Activated CD8-positive, alpha-beta T cell treated with anti-CD3 and anti-CD28 coated beads for 36 hours (primary cell): ENCODE data around the gene INTS11. TPM values are rescaled to one million over a fixed set of nuclear protein-coding genes. Genes with fewer than 3 reads are reported as not detected.
"Not testable (repeated sequence)": the region's sequence is repeated elsewhere in the genome, so short reads cannot be mapped to it uniquely, and the experiment has no call there.

Source experiments
- ATAC-seq: fragments of 200-7000 bp; cut with Tn5 transposase; one replicate; pipeline ENCODE4 v1.10.0; 2021; ENCODE audit warnings: mild to moderate bottlenecking, moderate library complexity
- CTCF ChIA-PET: fragments of 350-600 bp; sonication (Branson Sonifier 250); formaldehyde crosslinking; loops from one replicate; lab custom pipeline; 2021; ENCODE audit warnings: antibody characterized with exemption; lab: Charles Lee
- POLR2A ChIA-PET: fragments of 350-600 bp; sonication (Branson Sonifier 250); formaldehyde crosslinking; loops from one replicate; lab custom pipeline; 2021; ENCODE audit warnings: antibody characterized with exemption; lab: Charles Lee
- DNase-seq: peaks from one replicate; pipeline ENCODE4 v3.0.0-alpha.2; 2020
- H3K27ac Mint-ChIP-seq: one replicate; pipeline ENCODE4 v1.8.0; 2021; ENCODE audit warnings: mild to moderate bottlenecking, mixed read lengths
- H3K27me3 Mint-ChIP-seq: one replicate; pipeline ENCODE4 v1.8.0; 2021; ENCODE audit warnings: mixed read lengths
- H3K36me3 Mint-ChIP-seq: one replicate; pipeline ENCODE4 v1.8.0; 2021; ENCODE audit warnings: low read depth, mixed read lengths
- H3K4me1 Mint-ChIP-seq: one replicate; pipeline ENCODE4 v1.8.0; 2021; ENCODE audit warnings: low read depth, mixed read lengths
- H3K4me3 Mint-ChIP-seq: one replicate; pipeline ENCODE4 v1.8.0; 2021; ENCODE audit warnings: mild to moderate bottlenecking, moderate library complexity, mixed read lengths
- H3K9me3 Mint-ChIP-seq: one replicate; pipeline ENCODE4 v1.8.0; 2021; ENCODE audit warnings: mixed read lengths
- intact Hi-C: fragments of 100-400 bp; cut with micrococcal nuclease; formaldehyde crosslinking; loops from one replicate; pipeline ENCODE4 v1.10.0; 2022
- total RNA-seq, 2 experiments: library from RNA; stranded (reverse); gene quantifications; one replicate each; pipeline ENCODE4 v1.2.3, GENCODE V29; 2021
- TF ChIP-seq, protein P1 (sequence below): fragments of 200-600 bp; IDR thresholded peaks from one replicate; pipeline ENCODE4 v1.8.0; 2022; ENCODE audit warnings: antibody characterized with exemption, mild to moderate bottlenecking

Gene INTS11
- total RNA-seq, 2 experiments from 2014 or later, result 110 to 122 TPM

GRCh38 chr1:1318777-1319645, 5.4 kb downstream of the INTS11 start:
- Mint-ChIP-seq H3K36me3 (peaks cover 23% of the 10 kb centered on the region), H3K27me3 (no peaks in the 10 kb centered on the region), H3K27ac (no peak overlapping the region), H3K9me3 (no peaks in the 10 kb centered on the region), H3K4me3 (no peak overlapping the region), H3K4me1 (peaks cover 22% of the 10 kb centered on the region)
- intact Hi-C loops, result no loop called here
- ATAC-seq, result no peak
- TF ChIP-seq, protein P1, sequence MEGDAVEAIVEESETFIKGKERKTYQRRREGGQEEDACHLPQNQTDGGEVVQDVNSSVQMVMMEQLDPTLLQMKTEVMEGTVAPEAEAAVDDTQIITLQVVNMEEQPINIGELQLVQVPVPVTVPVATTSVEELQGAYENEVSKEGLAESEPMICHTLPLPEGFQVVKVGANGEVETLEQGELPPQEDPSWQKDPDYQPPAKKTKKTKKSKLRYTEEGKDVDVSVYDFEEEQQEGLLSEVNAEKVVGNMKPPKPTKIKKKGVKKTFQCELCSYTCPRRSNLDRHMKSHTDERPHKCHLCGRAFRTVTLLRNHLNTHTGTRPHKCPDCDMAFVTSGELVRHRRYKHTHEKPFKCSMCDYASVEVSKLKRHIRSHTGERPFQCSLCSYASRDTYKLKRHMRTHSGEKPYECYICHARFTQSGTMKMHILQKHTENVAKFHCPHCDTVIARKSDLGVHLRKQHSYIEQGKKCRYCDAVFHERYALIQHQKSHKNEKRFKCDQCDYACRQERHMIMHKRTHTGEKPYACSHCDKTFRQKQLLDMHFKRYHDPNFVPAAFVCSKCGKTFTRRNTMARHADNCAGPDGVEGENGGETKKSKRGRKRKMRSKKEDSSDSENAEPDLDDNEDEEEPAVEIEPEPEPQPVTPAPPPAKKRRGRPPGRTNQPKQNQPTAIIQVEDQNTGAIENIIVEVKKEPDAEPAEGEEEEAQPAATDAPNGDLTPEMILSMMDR, result no peak
- ChIA-PET POLR2A (interaction anchor here (3.2 kb wide), 1 partner anchor 9 kb away, joined by 9 read pairs; no protein-coding TSS in a partner anchor), CTCF (no interaction called here)
- no peak for DNase-seq

DNA sequence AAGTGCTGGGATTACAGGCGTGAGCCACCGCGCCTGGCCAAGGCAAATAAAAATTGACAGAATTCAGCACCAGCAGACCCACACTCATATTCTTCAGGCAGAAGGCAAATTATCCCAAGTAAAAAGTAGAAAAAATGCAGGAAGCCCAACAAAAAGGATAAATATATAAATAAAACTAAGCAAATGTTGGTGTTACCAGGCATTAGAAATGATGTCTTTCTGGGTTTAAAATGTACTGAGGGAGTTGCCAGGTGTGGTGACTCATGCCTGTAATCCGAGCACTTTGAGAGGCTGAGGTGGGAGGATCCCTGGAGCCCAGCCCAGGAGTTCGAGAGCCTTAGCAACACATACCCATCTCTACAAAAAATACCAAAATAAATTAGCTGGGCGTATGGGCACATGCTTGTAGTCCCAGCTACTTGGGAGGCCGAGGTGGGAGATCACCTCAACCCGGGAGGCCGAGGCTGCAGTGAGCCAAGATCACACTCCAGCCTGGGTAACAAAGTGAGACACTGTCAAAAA, 6.3 kb downstream of the INTS11 start:
- TF ChIP-seq, protein P1, result no peak
- intact Hi-C loops, result no loop called here
- Mint-ChIP-seq H3K4me1 (peaks cover 17% of the 10 kb centered on the region), H3K27me3 (no peaks in the 10 kb centered on the region), H3K27ac (no peak overlapping the region), H3K4me3 (no peak overlapping the region), H3K9me3 (no peaks in the 10 kb centered on the region), H3K36me3 (peaks cover 28% of the 10 kb centered on the region)
- no peak for ATAC-seq
- DNase-seq, result no peak
- CTCF ChIA-PET, result no interaction called here
- POLR2A ChIA-PET, result interaction anchor here (3.2 kb wide), 1 partner anchor 9 kb away, joined by 9 read pairs; no protein-coding TSS in a partner anchor

DNA sequence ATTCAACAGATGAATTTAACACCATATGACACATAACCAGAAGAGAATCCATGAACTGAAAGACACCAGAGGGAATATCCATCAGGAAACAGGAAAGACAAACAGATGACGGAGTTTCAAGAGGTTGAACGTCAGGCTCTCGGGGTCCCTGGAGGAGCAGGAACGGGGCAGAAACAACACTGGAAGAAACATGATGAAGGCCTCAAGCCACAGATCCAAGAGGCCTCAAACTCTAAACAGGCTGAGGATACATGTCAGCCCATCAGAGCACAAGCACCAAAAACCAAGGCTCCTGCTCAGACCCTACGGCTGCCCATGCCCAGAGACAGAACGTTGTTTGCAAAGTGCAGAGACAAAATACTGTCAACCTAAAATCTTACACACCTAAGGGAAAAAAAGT, 7.0 kb downstream of the INTS11 start:
- ATAC-seq, result no peak
- ChIA-PET CTCF (no interaction called here), POLR2A (interaction anchor here (0.7 kb wide), 2 partner anchors 20 to 246 kb away, joined by 3 to 4 read pairs; no protein-coding TSS in a partner anchor)
- Mint-ChIP-seq H3K4me1 (peaks cover 13% of the 10 kb centered on the region), H3K36me3 (peaks cover 33% of the 10 kb centered on the region), H3K27me3 (no peaks in the 10 kb centered on the region), H3K27ac (no peak overlapping the region), H3K9me3 (no peaks in the 10 kb centered on the region), H3K4me3 (no peak overlapping the region)
- intact Hi-C loops, result no loop called here
- TF ChIP-seq, protein P1, result no peak
- DNase-seq, result no peak

DNA sequence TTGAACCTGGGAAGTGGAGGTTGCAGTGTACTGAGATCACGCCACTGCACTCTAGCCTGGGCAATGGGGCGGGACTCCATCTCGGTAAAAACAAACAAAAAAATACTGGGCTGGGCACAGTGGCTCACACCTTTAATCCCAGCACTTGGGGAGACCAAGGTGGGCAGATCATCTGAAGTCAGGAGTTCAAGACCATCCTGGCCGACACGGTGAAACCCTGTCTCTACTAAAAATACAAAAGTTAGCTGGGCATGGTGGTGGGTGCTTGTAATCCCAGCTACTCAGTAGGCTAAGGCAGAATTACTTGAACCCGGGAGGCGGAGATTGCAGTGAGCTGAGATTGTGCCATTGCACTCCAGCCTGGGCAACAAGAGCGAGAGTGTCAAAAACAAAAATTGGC, 8.3 kb downstream of the INTS11 start:
- DNase-seq, H3K4me1 Mint-ChIP-seq, H3K27me3 Mint-ChIP-seq, H3K4me3 Mint-ChIP-seq, CTCF ChIA-PET, POLR2A ChIA-PET, H3K9me3 Mint-ChIP-seq, ATAC-seq, intact Hi-C loops, H3K27ac Mint-ChIP-seq: not testable (repeated sequence)
- peaks cover 31% of the 10 kb centered on the region for H3K36me3 Mint-ChIP-seq

GRCh38 chr1:1315435-1315954, 9.0 kb downstream of the INTS11 start:
- Mint-ChIP-seq H3K4me1 (peaks cover 3% of the 10 kb centered on the region), H3K27me3 (no peaks in the 10 kb centered on the region), H3K4me3 (no peak overlapping the region), H3K9me3 (no peaks in the 10 kb centered on the region), H3K36me3 (peaks cover 31% of the 10 kb centered on the region), H3K27ac (no peak overlapping the region)
- CTCF ChIA-PET, result no interaction called here
- POLR2A ChIA-PET, result interaction anchor here (0.6 to 1.1 kb wide), 4 partner anchors 10 to 161 kb away, joined by 3 read pairs; no protein-coding TSS in a partner anchor
- DNase-seq, result no peak
- no peak for ATAC-seq
- TF ChIP-seq, protein P1, result no peak
- intact Hi-C loops, result no loop called here
